AG04449 (cell line): ENCODE measurements around the gene TMEM139.

ENCODE experiments used
- CTCF ChIA-PET: fragments of 350-600 bp; formaldehyde crosslinking; extraction: SDS; loops from one replicate; lab custom pipeline; 2021; ENCODE audit warnings: antibody characterized with exemption; lab: Yijun Ruan, JAX
- POLR2A ChIA-PET: fragments of 400-600, 350-600 bp; formaldehyde crosslinking; extraction: SDS; loops from one replicate; lab custom pipeline; 2020; ENCODE audit warnings: antibody characterized with exemption, inconsistent platforms; lab: Yijun Ruan, JAX
- DNase-seq: peaks from one replicate; pipeline ENCODE4 v3.0.0-alpha.2; 2010; ENCODE audit warnings: low read depth, low spot score
- H3K4me3 ChIP-seq: 2 replicates; pipeline ENCODE4 v1.5.1; 2011; ENCODE audit warnings: low read depth, mild to moderate bottlenecking, control low read depth, low read length
- TF ChIP-seq, protein P1 (sequence below): IDR thresholded peaks from one replicate; pipeline ENCODE4 v1.5.1; 2011; ENCODE audit warnings: mild to moderate bottlenecking, moderate library complexity, low read length, control low read depth, inconsistent platforms; ENCODE audit not compliant: insufficient read depth; ENCODE audit errors: missing control alignments

The TMEM139 gene

DNA sequence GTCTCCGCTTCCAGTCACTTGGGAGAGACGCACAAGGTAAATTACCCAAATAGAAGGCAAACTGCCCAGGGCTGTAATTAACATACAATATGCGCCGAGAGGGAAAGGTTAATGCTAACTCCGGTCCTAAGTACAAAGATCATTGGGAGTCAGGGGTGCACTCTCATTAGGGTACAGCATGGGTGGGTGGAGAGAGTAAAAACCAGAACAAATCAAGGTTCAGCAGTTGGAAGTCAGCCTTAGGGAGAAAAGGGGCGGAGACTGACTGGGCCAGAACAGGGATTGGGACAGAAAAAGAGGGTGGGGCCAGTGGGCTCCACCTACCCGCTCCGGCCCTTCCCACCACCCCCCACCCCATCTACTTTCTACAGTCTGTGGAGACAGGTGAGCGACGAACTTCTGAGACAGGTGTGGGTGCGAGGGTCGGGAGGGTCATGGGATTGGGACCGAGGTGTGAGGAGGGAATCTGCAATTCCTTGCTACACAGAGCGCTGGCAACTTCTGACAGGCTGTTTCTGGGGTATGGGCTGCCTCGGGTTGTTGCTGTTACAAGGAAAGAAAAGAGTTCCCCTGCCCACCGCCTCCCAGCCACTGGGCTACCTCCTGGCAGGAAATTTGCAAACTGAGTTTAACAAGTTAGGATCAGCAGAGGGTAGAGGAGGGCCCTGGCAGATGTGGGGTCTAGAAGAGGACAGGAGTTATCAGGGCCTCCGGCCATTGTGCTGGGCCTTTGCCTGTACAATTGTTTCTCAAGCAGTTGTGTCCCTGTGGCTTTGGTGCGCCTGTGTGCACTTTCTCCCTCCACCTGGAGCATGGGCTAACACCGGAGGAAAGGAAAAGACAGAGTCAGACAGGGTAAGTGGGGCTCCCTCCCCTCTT is at the start of gene TMEM139:
TMEM139 (plus strand) TSS at position 368 of the 879 bp plus-strand sequence. CDS start 1,000 bp downstream, outside the sequence.
- TF ChIP-seq, protein P1, sequence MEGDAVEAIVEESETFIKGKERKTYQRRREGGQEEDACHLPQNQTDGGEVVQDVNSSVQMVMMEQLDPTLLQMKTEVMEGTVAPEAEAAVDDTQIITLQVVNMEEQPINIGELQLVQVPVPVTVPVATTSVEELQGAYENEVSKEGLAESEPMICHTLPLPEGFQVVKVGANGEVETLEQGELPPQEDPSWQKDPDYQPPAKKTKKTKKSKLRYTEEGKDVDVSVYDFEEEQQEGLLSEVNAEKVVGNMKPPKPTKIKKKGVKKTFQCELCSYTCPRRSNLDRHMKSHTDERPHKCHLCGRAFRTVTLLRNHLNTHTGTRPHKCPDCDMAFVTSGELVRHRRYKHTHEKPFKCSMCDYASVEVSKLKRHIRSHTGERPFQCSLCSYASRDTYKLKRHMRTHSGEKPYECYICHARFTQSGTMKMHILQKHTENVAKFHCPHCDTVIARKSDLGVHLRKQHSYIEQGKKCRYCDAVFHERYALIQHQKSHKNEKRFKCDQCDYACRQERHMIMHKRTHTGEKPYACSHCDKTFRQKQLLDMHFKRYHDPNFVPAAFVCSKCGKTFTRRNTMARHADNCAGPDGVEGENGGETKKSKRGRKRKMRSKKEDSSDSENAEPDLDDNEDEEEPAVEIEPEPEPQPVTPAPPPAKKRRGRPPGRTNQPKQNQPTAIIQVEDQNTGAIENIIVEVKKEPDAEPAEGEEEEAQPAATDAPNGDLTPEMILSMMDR = no peak
- ChIA-PET POLR2A (no interaction called here), CTCF (interaction anchor here (1.9 kb wide), 1 partner anchor 132 kb away, joined by 5 read pairs; no protein-coding TSS in a partner anchor)
- DNase-seq = no peak
- H3K4me3 ChIP-seq = no peak within 1 kb of the TSS

DNA sequence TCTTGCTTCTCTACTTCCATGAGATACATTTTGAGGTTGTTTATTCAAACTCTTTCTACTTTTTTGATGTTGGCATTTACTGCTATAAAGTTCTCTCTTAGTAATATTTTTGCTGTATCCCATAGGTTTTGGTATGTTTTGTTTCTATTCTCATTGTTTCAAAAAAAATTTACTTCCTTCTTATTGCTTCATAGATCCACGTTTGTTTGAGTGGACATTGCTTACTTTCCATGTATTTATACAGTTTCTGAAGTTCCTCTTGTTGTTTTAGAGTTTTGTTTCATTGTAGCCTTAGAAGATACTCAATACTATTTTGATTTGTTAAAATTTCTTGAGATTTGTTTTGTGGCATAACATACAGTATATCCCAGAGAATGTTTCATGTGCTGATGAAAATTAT is 49.2 kb upstream of the TMEM139 start:
- TF ChIP-seq, protein P1 = no peak
- CTCF ChIA-PET = no interaction called here
- POLR2A ChIA-PET = interaction anchor here (0.7 kb wide), 1 partner anchor 52 kb away, joined by 3 read pairs; no protein-coding TSS in a partner anchor
- no peak for DNase-seq
- no peak overlapping the region for H3K4me3 ChIP-seq

DNA sequence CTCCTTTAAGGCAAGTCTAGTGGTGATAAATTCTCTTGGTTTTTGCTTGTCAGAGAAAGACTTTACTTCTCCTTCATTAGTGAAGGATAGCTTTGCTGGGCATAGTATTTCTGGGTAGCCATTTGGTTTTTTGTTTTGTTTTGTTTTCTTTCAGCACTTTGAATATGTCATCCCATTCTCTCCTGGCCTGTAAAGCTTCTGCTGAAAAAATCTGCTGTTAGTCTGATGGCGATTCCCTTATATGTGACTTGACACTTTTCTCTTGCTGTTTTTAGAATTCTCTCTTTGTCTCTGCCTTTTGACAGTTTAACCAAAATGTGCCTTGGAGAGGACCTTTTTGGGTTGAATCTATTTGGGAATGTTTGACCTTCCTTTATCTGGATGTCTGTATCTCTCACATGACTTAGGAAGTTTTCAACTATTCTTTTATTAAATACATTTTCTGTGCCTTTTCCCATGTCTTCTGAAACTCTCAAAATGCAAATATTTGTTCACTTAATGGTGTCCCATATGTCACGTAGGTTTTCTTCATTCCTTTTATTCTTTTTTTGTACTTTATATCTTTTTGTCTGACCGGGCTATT is 48.3 kb upstream of the TMEM139 start:
- TF ChIP-seq, protein P1 = no peak
- ChIA-PET CTCF (interaction anchor here (0.9 to 1.2 kb wide), 2 partner anchors 21 to 180 kb away, joined by 3 to 5 read pairs; no protein-coding TSS in a partner anchor), POLR2A (no interaction called here)
- DNase-seq = no peak
- H3K4me3 ChIP-seq = no peak overlapping the region

DNA sequence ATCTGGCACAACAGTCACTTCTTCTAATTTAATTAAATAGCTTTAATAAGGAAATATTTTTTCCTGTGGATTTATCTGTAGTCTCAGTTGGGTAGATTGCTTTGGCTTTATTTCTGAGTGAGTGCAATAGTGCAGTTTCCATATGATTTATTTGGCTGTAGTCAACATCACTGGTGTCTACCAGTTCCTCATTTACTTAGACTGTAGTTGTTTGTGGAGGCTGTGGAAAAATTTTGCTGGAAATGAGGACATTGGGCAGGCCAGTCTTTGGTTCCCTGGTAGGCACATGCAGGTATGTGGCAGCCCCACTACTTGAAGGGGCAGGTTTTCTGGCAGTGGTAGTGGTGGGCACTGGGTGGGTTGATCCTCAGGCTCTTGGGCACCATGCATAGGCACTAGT is 47.4 kb upstream of the TMEM139 start:
- TF ChIP-seq, protein P1 = no peak
- CTCF ChIA-PET = interaction anchor here (0.9 to 1.2 kb wide), 2 partner anchors 22 to 179 kb away, joined by 3 to 5 read pairs; no protein-coding TSS in a partner anchor
- no peak for DNase-seq
- no peak overlapping the region for H3K4me3 ChIP-seq
- POLR2A ChIA-PET = no interaction called here

DNA sequence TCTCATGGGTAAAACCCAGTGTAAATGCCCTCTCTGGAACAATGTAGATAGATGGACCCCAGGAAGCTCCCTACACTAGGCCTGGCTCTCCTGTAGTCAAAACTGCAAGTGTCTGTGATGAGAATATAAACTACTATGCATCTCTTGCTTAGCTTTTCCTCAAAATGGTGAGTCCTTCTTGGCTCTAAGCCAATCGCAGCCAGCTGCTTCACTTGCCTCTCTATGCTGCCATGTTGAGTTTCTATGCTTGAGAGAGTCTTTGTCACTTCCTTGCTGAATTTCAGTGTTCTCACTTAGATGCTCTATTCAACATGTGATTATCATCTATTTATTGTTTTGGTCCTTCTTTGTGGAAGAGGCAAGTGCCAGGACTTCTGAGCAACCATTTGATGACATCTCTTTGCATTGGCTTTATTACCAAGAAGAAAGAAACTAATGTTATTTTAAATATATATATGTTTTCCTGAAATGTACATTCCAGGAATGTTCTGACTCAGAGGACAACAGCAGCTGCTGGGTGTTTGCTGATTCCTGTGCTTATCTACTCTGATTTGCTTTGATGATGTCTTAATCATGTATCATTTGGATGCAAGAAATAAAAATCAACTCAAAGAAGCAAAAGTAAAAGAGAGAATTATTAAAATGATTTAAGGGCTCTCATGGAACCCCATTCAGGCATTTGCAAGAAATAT is 46.3 kb upstream of the TMEM139 start:
- H3K4me3 ChIP-seq = no peak overlapping the region
- ChIA-PET POLR2A (no interaction called here), CTCF (interaction anchor here (0.9 to 3.5 kb wide), 8 partner anchors 9 to 230 kb away, joined by 3 to 25 read pairs (median 4); no protein-coding TSS in a partner anchor)
- TF ChIP-seq, protein P1 = no peak
- no peak for DNase-seq
